Stimulated activated CD8-positive, alpha-beta memory T cell treated with anti-CD3 and anti-CD28 coated beads, Interleukin-12 subunit alpha, Interleukin-12 subunit beta, amount 100 ng/mL, for 1 hour (primary cell): ENCODE measurements around the gene NNMT.

ENCODE experiments used
- DNase-seq: peaks from one replicate; pipeline ENCODE4 v3.0.0-alpha.2; 2020; ENCODE audit warnings: low read depth

The NNMT gene

GRCh38 chr11:114263513-114264170 lies 32.6 kb upstream of the NNMT start:
- DNase-seq: no peak

- no peak for DNase-seq
Observed at GRCh38 chr11:114264381-114264780, 31.8 kb upstream of the NNMT start.

- no peak for DNase-seq
Observed at GRCh38 chr11:114265122-114265878, 30.9 kb upstream of the NNMT start.

- DNase-seq: no peak
Observed at GRCh38 chr11:114269498-114269897, 26.7 kb upstream of the NNMT start.

- DNase-seq: no peak
Observed at GRCh38 chr11:114270531-114271270, 25.5 kb upstream of the NNMT start.

- no peak for DNase-seq
Observed at GRCh38 chr11:114271316-114271715, 24.9 kb upstream of the NNMT start.

GRCh38 chr11:114272311-114272710 lies 23.9 kb upstream of the NNMT start:
- DNase-seq: no peak

- no peak for DNase-seq
Observed at GRCh38 chr11:114273071-114273470, 23.1 kb upstream of the NNMT start.

GRCh38 chr11:114273890-114274635 lies 22.1 kb upstream of the NNMT start:
- no peak for DNase-seq

GRCh38 chr11:114274637-114275036 lies 21.6 kb upstream of the NNMT start:
- no peak for DNase-seq

- DNase-seq: no peak
Observed at GRCh38 chr11:114275280-114275679, 20.9 kb upstream of the NNMT start.

- DNase-seq: no peak
Observed at GRCh38 chr11:114276077-114276476, 20.1 kb upstream of the NNMT start.

- DNase-seq: no peak
Observed at GRCh38 chr11:114277637-114278341, 18.4 kb upstream of the NNMT start.

- DNase-seq: no peak
Observed at GRCh38 chr11:114278342-114279065, 17.7 kb upstream of the NNMT start.

- no peak for DNase-seq
Observed at GRCh38 chr11:114279792-114280546, 16.2 kb upstream of the NNMT start.

- DNase-seq: no peak
Observed at GRCh38 chr11:114280696-114281095, 15.5 kb upstream of the NNMT start.

GRCh38 chr11:114281388-114281956 lies 14.7 kb upstream of the NNMT start:
- no peak for DNase-seq

- no peak for DNase-seq
Observed at GRCh38 chr11:114282488-114282887, 13.7 kb upstream of the NNMT start.

GRCh38 chr11:114283422-114283821 lies 12.8 kb upstream of the NNMT start:
- no peak for DNase-seq

- no peak for DNase-seq
Observed at GRCh38 chr11:114284021-114284420, 12.2 kb upstream of the NNMT start.
